Nucleus accumbens (tissue), 56 donors: ENCODE results near the gene ACYP2.

Source experiments
- DNase-seq, 56 donors: peaks; one replicate each; lab custom pipeline; 2025; lab: John Stamatoyannopoulos, UW

ACYP2 gene

DNA sequence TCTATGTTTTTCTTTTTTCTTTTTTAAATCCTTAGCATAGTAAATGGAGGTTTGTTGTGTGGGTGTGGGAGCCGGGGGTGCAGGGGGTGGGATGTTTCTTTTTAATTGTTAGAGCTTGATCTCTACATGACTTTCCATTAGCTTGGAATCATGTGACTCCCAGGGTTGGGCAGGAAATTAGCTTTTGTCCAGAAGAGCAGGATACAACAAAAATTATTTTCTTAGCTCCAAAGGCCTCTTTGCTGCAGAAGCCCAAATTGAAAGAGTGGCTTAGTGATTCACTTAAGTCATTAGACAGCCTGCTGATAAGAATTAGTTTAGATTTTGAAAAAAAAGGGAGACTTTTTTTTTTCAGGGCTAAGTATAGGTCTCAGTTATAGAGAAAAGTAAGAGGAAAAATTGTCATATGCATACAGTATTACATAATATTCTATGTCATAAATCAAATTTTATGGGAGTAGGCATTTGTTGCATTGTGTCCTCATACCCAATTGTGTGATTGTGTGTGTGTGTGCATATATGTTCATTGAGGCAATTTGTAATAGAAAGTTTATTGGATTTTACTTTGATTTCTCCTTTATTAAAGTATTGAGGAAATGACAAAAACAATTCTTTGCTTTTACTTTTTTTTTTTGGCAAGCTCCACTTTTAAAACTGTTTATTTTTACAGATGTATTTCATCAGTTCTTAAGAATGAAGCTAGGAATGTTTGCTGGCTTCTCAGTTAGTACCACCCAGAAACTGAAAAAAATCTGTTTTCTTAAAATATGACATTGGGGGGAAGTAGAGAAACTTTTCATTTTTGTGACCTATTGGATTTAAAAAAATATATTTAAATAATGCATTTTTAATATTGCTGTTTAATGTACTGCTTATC is 93.2 kb downstream of the ACYP2 start:
- DNase-seq = no peak

- DNase-seq = no peak
These were observed 94.0 kb downstream of the ACYP2 start for GRCh38 chr2:54209379-54209778.

DNA sequence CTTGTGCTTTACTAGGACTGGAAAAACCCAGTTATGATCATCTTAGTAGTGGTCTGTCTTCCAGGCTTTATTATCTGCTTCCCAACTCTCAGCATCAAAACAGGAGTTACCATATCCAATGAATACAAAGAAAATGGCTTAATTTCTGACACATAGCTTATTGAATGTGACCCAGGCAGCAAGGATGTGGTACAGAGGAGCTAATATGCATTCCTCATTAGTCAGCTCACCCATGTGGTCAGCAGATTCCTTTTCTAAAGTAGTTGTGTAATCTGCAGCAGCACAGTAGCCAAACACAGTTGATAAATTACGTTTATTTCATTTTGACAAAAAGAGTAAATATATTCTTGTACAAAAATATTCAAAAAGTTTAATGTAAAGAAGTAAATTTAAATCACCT is 97.0 kb downstream of the ACYP2 start:
- DNase-seq = no peak

GRCh38 chr2:54213082-54213481 is 97.7 kb downstream of the ACYP2 start:
- DNase-seq = no peak

DNA sequence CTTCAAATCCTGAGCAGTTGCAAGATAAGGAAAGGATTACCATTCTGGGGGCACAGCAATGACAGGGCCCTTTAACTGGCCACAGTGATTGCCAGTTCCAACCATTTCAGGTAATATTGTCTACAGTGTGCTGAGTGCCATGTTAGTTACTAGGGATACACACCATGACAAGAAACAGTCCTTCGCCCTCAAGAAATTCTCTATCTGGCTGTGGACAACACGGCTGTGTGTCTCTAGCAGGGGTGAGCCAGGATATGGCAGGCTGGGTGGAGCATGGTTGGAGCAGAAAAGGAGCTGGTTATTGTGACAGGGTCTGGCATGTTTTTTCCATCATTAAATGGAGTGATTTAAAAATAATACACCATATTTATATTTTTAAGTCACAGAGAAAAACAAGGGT is 109.6 kb downstream of the ACYP2 start:
- peak in 2 of 56 donors; percentile 5 to 7 for DNase-seq

- DNase-seq = peak in 1 of 56 donors; percentile 12
These were observed 110.8 kb downstream of the ACYP2 start for GRCh38 chr2:54226260-54226659.

GRCh38 chr2:54227798-54228197 is 112.4 kb downstream of the ACYP2 start:
- no peak for DNase-seq

DNA sequence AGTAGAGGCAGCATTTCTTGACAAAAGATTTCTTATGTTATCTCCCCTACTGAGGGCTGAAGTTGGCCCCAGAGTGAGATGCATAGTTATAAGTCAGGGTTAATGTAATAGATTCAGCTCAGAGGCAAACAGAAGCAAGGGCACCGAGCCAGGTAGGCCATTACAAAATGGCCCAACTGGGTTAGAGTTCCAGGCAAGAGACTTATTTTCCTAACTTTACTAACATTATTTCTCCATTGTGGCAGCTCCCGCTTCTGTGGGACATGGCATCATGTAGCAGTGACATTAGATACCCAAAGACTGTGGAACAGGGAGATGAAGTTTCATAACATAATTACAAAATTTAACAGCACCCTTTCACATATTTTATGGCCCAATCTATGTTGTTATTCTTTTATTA is 113.5 kb downstream of the ACYP2 start:
- peak in 4 of 56 donors; percentile 3 to 20 (median 10) for DNase-seq

GRCh38 chr2:54233832-54234649 is 118.6 kb downstream of the ACYP2 start:
- no peak for DNase-seq

GRCh38 chr2:54237428-54237827 is 122.0 kb downstream of the ACYP2 start:
- no peak for DNase-seq

- DNase-seq = no peak
These were observed 124.0 kb downstream of the ACYP2 start for GRCh38 chr2:54239427-54239826.

- DNase-seq = no peak
These were observed 125.4 kb downstream of the ACYP2 start for GRCh38 chr2:54240515-54241469.

GRCh38 chr2:54247115-54247514 is 131.7 kb downstream of the ACYP2 start:
- DNase-seq = no peak

GRCh38 chr2:54249629-54250028 is 134.2 kb downstream of the ACYP2 start:
- DNase-seq = no peak

GRCh38 chr2:54254180-54254579 is 138.8 kb downstream of the ACYP2 start:
- no peak for DNase-seq

DNA sequence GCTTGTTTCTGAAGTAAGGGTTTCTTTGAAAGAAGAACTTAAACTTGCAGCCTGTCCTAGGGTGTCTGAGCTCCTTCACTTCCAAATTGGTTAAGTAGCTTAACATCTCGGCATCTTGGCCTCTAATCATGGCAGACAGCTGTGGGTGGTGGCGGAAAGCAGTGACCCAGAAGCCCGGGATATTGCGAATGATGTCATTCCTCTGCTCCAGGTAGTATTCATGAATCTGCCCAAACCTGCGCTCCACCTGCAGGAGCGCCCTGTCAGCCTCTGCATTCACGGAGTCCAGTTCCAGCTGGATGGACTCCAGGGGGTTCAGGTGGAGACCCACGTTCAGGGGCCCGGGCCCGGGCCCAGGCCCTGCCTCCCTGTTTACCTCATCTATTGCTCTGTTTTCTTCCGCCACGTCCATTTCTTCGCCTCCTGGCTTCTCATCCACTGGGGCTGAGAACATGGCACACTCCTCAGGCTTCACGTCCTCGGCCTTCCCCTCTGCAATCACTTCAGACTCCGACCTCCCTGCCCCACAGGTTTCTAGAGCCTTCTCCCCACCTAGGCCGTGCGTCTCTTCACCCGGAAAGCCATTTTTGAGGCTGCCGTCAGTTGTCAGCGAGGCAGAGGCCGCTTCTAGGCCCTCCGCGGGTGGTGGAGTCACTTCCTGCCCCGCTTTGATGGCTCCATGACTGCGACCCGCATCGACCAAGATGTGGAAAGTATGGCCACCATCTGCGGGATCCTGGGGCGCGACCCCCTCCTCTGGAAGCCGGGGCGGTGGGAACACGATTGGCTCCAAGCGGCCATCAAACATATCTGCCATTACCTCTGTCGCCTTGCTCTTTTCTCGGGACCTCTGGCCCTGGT is 140.0 kb downstream of the ACYP2 start:
- no peak for DNase-seq

DNA sequence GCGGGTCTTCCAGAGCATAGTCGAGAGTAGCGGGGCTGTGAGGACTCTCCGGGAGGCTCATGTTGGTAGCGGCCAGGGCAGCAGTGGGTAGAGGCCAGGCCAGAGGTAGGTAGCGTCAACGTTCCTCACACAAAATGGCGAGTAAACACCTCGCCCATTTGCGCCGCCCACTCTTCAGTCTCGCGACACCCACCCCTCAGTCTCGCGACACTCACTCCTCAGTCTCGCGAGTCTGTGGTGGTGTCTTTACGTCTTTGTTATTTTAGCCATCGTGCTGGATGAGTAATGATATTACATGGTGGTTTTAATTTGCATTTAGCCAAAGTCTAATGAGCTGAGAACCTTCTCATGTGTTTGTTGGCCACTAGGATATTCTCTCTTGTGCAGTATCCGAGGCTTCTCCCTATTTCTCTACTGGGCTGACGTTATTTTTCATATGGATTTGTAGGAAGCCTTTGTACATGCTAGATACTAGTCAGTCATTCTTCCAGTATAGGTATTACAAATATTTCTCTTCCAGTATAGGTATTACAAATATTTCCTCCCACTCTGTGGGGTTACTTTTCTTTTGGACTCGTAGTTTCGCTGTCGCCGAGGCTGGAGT is 140.8 kb downstream of the ACYP2 start, which contains the start of gene TSPYL6:
Gene TSPYL6, minus strand, starts transcription at position 139 of the 604 bp plus-strand sequence. Its CDS starts 78 bp downstream, at position 61.
- DNase-seq = no peak

GRCh38 chr2:54258166-54258565 is 142.8 kb downstream of the ACYP2 start:
- DNase-seq = no peak
